ENCODE results near the gene IL25.

The IL25 gene

DNA sequence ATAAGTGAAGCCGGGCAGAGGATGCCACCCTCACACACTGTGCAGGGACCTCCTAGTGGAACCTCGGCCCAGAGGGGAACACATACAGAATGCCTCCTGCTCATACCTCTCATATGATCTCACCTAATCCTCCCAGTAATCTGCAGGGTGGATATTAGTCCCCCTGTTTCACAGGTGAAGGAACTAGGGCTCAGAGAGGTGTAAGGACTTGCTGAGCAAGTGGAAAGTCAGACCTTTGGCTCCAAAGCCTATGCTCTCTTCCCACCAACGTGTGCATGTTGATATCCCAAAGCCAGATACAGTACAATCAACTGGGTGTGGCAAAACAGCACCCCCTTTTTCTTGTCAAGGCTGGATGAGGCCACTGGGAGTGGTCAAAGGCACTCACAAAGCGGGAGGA is 31.3 kb downstream of the IL25 start:
- no peak overlapping the region for H3K27ac ChIP-seq
- TF ChIP-seq CTCF (conservative IDR thresholded peaks at IDR 0.05) (no peak), ZFX (IDR thresholded peaks at IDR 0.05) (no peak)

DNA sequence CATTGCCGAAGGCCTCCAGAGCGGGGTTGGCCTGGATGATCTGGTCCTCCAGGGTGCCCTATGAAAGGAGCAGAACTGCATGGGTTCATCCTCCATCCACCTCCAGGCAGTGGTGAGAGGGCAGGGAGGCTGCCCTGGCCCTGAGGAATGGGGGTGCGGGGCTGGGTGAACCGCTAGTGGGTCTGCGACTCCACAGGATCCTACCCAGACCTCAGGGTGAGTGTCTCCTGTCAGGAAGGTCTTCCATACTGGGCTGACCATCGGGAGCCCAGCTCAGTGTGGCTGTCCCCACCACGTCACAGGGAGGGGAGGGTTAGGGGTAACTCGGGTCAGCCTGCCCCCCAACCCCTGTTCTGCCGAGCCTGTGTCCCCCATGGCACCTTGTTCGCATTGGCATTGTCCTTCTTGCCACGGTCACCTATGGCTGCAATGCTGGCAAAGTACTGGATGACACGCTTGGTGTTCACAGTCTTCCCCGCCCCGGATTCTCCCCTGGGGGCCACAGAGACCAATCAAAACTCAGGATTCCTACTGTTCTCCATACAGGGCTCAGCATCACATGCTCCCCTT is 31.8 kb downstream of the IL25 start:
- TF ChIP-seq CTCF (conservative IDR thresholded peaks at IDR 0.05), result no peak
- TF ChIP-seq ZFX (IDR thresholded peaks at IDR 0.05), result no peak

DNA sequence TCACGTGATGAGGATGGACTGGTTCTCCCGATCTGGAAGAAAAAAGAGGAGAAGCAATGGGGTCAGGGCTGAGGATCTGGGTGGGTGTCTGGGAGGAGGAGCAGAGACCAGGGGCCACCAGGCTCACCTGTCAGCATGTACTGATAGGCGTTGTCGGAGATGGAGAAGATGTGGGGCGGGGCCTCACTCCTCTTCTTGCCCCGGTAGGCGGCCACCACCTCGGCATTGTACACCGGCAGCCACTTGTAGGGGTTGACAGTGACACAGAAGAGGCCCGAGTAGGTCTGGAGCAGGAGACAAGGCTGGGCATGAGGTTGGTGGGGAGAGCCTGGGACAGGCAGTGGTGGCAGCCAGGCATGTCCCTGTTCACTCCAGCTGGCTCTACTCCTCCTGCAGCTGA is 32.5 kb downstream of the IL25 start:
- no peak for TF ChIP-seq ZFX (IDR thresholded peaks at IDR 0.05)
- TF ChIP-seq CTCF (conservative IDR thresholded peaks at IDR 0.05), result no peak
- H3K27ac ChIP-seq, result no peak overlapping the region

More for the DNA sequence above, 31.8 kb downstream of the IL25 start:
- no peak overlapping the region for H3K27ac ChIP-seq

GRCh38 chr14:23405516-23406025 is 33.0 kb downstream of the IL25 start:
- no peak overlapping the region for H3K27ac ChIP-seq
- TF ChIP-seq ZFX (IDR thresholded peaks at IDR 0.05) (no peak), CTCF (conservative IDR thresholded peaks at IDR 0.05) (no peak)

GRCh38 chr14:23406244-23406643 is 33.6 kb downstream of the IL25 start:
- TF ChIP-seq CTCF (conservative IDR thresholded peaks at IDR 0.05) (no peak), ZFX (IDR thresholded peaks at IDR 0.05) (no peak)
- no peak overlapping the region for H3K27ac ChIP-seq

- H3K27ac ChIP-seq, result no peak overlapping the region
- TF ChIP-seq CTCF (conservative IDR thresholded peaks at IDR 0.05), result no peak
- no peak for TF ChIP-seq ZFX (IDR thresholded peaks at IDR 0.05)
Measured at GRCh38 chr14:23406725-23407355, 34.2 kb downstream of the IL25 start.

GRCh38 chr14:23407516-23408306 is 35.1 kb downstream of the IL25 start, which contains the start of gene MYH6:
TSS of gene MYH6 (minus strand) at chr14:23408273. CDS start at chr14:23407223, 1,050 bp downstream.
- no peak for TF ChIP-seq CTCF (conservative IDR thresholded peaks at IDR 0.05)
- TF ChIP-seq ZFX (IDR thresholded peaks at IDR 0.05), result no peak
- H3K27ac ChIP-seq, result no peak within 1 kb of the TSS

All from C4-2B (cell line).